A673 (cell line): Measurements from ENCODE around the gene SHC4.

Experiments used
- EZH2 ChIP-seq: fragments of 200-600 bp; sonication (generic); IDR thresholded peaks from 2 replicates; pipeline ENCODE4 v1.6.1; 2017; ENCODE audit warnings: borderline replicate concordance, low read depth, mild to moderate bottlenecking, mixed read lengths, antibody characterized with exemption, low read length; ENCODE audit not compliant: poor library complexity, severe bottlenecking
- TF ChIP-seq, protein P1 (sequence below): fragments of 300-800, 200-600 bp; sonication (generic); conservative IDR thresholded peaks from 2 replicates; pipeline ENCODE4 v1.5.1; 2017; ENCODE audit warnings: low read depth, mild to moderate bottlenecking, antibody characterized with exemption, low read length, moderate library complexity, mixed read lengths

DNA sequence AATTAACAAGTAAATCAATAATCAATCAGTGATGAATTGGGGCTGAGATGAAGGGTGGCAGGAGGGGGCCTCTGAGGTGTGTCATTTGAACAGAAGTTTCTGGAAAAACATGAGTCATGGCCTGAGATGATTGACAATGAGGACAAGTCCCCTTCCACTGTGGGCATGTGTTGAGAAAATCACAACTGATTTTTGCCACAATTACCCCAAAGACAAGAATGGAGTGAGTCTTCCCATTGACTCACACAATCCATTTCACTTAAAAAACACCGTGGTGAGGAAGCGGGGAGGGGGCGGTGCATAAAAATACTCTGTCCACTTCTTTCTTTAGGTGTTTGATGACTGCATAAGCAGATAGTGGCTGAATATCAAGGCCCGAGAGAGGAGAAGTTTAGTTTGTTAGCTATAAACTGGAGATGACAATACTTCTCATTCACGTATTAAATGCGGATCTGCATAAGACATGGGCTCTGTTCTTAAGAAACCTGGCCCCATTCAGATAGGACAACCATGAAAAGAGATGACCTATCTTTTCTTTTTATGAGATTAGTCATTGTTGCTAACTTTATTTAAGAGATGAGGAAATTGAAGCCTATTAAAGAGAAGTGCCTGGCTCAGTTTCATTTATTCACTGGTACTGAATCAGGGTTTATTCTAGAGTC is 34.7 kb downstream of the SHC4 start:
- TF ChIP-seq, protein P1, sequence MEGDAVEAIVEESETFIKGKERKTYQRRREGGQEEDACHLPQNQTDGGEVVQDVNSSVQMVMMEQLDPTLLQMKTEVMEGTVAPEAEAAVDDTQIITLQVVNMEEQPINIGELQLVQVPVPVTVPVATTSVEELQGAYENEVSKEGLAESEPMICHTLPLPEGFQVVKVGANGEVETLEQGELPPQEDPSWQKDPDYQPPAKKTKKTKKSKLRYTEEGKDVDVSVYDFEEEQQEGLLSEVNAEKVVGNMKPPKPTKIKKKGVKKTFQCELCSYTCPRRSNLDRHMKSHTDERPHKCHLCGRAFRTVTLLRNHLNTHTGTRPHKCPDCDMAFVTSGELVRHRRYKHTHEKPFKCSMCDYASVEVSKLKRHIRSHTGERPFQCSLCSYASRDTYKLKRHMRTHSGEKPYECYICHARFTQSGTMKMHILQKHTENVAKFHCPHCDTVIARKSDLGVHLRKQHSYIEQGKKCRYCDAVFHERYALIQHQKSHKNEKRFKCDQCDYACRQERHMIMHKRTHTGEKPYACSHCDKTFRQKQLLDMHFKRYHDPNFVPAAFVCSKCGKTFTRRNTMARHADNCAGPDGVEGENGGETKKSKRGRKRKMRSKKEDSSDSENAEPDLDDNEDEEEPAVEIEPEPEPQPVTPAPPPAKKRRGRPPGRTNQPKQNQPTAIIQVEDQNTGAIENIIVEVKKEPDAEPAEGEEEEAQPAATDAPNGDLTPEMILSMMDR = no peak
- no peak for TF ChIP-seq EZH2
